GM10248 (cell line): ENCODE data around the gene HNRNPM.

Experiments
- CTCF ChIA-PET: fragments of 300-600 bp; sonication (Branson Sonifier 250); formaldehyde crosslinking; extraction: SDS; loops from one replicate; lab custom pipeline; 2021; ENCODE audit warnings: antibody characterized with exemption; lab: Yijun Ruan, JAX
- POLR2A ChIA-PET: fragments of 350-650 bp; sonication (Branson Sonifier 250); formaldehyde crosslinking; extraction: SDS; loops from one replicate; lab custom pipeline; 2020; ENCODE audit warnings: antibody characterized with exemption; lab: Yijun Ruan, JAX
- DNase-seq: peaks from one replicate; pipeline ENCODE4 v3.0.0; 2012; ENCODE audit errors: extremely low spot score
- TF ChIP-seq, protein P1 (sequence below): IDR thresholded peaks from 2 replicates; pipeline ENCODE4 v1.5.1; 2012; ENCODE audit warnings: mild to moderate bottlenecking, low read depth; ENCODE audit errors: extremely low read depth, missing control alignments, control extremely low read depth

Gene HNRNPM

DNA sequence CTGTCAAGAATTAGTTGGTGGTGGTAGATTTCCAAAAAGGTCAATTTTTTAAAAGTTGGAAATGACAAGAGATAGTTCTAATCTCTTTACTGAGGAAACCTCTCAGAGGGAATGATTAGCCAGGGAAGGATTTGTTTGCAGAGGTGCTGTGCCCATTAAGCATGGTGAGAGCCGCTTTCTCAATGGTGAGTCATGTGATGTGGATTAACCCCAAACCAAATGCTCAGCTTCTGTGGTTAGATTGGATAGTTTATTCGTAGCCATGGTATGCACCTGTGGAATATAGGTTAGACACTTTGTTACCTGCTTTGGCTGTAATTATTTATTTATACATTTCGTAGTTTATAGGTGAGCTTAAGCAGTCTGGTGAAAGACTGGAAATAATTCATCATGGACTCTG is 7.1 kb downstream of the HNRNPM start:
- CTCF ChIA-PET = interaction anchor here (0.9 to 1.5 kb wide), 3 partner anchors 11 to 39 kb away, joined by 3 to 5 read pairs (median 5); partner anchors contain the start of gene MARCHF2
- DNase-seq = no peak
- TF ChIP-seq, protein P1, sequence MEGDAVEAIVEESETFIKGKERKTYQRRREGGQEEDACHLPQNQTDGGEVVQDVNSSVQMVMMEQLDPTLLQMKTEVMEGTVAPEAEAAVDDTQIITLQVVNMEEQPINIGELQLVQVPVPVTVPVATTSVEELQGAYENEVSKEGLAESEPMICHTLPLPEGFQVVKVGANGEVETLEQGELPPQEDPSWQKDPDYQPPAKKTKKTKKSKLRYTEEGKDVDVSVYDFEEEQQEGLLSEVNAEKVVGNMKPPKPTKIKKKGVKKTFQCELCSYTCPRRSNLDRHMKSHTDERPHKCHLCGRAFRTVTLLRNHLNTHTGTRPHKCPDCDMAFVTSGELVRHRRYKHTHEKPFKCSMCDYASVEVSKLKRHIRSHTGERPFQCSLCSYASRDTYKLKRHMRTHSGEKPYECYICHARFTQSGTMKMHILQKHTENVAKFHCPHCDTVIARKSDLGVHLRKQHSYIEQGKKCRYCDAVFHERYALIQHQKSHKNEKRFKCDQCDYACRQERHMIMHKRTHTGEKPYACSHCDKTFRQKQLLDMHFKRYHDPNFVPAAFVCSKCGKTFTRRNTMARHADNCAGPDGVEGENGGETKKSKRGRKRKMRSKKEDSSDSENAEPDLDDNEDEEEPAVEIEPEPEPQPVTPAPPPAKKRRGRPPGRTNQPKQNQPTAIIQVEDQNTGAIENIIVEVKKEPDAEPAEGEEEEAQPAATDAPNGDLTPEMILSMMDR = no peak
- POLR2A ChIA-PET = no interaction called here

DNA sequence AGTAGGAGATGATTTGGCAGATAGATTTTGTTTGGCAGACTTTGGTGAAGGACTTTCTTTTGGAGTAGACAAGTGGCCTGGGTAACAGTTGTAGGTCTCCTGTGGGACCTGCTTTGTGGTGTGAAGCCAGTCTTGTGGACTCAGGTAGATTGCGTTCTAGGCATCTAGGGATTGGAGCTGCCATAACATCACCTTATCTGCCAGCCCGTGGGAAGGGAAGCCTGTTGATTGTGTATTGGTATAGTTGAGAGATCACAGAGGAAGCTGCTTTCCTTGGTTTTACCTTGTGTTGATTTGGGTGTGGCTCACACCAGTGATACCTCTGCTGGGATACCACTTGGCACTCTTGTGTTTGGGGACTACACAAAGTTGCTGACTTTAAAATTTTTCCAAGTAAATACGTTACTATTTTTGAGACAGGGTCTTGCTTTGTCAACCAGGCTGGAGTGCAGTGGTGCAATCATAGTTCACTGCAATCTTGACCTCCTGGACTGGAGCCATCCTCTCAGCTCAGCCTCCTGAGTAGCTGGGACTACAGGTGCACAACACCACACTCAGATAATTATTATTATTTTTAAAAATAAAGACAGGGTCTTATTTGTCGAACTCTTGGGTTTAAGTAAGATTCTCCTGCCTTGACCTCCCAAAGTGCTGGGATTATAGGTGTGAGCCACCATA is 7.8 kb downstream of the HNRNPM start:
- CTCF ChIA-PET = interaction anchor here (0.5 to 1.5 kb wide), 4 partner anchors 21 to 126 kb away, joined by 3 to 4 read pairs (median 3); partner anchors contain the start of gene MARCHF2
- POLR2A ChIA-PET = no interaction called here
- TF ChIP-seq, protein P1 = no peak

DNA sequence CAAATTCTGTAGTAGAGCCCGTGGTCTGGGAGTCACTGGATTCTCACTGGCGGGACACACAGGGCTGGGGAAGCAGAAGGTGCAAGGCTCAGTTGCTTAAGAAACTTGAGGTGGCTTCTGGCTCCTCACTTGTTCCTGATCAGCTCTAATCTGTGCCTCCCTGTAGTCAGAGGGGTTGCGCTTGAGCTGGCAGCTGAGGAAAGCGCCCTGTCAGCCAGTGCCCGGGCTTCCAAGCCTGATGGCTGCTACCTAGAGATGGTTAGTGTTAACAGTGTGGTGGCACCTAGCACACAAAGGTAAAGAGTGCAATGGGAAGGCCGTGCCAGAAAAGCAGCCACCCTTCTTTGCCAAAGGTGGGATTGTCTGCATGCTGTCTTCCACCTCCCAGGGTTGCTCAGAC is 8.8 kb downstream of the HNRNPM start:
- ChIA-PET CTCF (interaction anchor here (0.8 to 1.5 kb wide), 4 partner anchors 8 to 125 kb away, joined by 3 to 4 read pairs (median 3); partner anchors contain the start of gene MARCHF2), POLR2A (no interaction called here)
- TF ChIP-seq, protein P1 = no peak
- DNase-seq = no peak

More for the DNA sequence above, 7.8 kb downstream of the HNRNPM start:
- no peak for DNase-seq

DNA sequence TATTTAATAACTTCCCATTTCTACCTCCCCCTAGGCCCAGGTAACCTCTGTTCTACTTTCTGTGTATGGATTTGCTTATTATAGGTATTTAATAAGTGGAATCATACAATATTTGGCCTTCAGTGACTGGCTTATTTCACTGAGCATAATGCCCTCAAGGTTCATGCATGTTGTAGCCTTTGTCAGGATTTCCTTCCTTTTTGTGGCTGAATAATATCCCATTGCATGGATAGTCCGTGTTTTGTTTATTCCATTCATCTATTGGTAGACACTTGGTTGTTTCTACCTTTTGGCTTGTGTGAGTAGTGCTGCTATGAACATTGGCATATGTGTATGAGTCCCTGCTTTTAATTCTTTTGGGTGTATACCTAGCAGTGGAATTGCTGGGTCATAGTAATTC is 9.4 kb downstream of the HNRNPM start:
- TF ChIP-seq, protein P1 = no peak
- no peak for DNase-seq
- POLR2A ChIA-PET = no interaction called here
- CTCF ChIA-PET = interaction anchor here (1.5 kb wide), 1 partner anchor 33 kb away, joined by 3 read pairs; no protein-coding TSS in a partner anchor

DNA sequence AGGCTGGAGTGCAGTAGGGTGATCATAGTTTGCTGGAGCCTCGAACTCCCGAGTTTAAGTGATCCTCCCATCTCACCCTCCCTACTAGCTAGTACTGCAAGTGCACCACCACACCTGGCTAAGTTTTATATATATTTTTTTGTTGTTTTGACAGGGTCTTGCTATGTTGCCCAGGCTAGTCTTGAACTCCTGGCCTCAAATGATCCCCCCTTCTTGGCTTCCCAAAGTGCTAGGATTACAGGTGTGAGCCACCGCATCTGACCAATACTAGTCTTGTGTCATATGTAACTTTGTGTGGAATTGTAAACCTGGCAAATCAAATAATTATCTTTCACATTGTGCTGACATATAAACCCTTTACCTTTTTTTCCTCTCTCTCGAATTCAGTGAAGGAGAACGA is 10.2 kb downstream of the HNRNPM start:
- DNase-seq = no peak

DNA sequence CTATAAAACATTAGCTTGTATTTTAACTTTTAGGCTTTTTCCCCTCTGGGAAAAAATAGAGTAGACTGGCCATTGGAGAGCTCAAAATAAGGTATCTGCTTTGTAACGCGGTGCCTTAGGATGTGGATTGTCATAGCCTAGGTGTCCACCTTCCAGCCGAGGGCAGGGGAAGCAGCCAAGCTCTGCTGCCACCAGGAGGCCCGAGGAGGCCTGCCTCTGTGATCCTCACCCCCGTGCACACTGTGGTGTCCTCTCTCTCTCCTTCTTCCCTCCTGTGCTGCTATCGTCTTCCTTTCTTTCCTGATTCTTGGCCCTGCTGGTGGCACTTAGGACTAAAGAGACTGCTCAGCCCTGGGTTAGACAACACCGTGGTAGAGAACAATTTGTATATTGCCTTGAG is 11.3 kb downstream of the HNRNPM start:
- TF ChIP-seq, protein P1 = no peak
- no peak for DNase-seq
- ChIA-PET CTCF (interaction anchor here (1.2 to 1.8 kb wide), 4 partner anchors 9 to 50 kb away, joined by 3 to 9 read pairs (median 4); partner anchors contain the start of gene MARCHF2), POLR2A (interaction anchor here (0.6 kb wide), 2 partner anchors 19 to 1616 kb away, joined by 7 read pairs; no protein-coding TSS in a partner anchor)

More for the DNA sequence above, 10.2 kb downstream of the HNRNPM start:
- ChIA-PET POLR2A (no interaction called here), CTCF (no interaction called here)
- TF ChIP-seq, protein P1 = no peak
